Esophagus squamous epithelium (tissue), 4 donors: ENCODE results near the gene UNC13C.

Experiments
- POLR2A ChIP-seq, 4 donors: fragments of 450-650 bp; IDR thresholded peaks; one replicate each; pipeline ENCODE4 v1.6.1; 2017; ENCODE audit warnings: antibody characterized with exemption in 4 of 4, mild to moderate bottlenecking in 4 of 4, moderate library complexity in 3 of 4
- TF ChIP-seq, protein P1 (sequence below), 6 experiments: fragments of 450-650 bp in 4 of 6; fragments of 200-600 bp in 2 of 6; sonication (generic) in 2 of 6; IDR thresholded peaks; one replicate each; pipeline ENCODE4 v1.5.1; 2016 to 2019; ENCODE audit warnings: antibody characterized with exemption in 6 of 6, mild to moderate bottlenecking in 4 of 6, moderate library complexity in 4 of 6

DNA sequence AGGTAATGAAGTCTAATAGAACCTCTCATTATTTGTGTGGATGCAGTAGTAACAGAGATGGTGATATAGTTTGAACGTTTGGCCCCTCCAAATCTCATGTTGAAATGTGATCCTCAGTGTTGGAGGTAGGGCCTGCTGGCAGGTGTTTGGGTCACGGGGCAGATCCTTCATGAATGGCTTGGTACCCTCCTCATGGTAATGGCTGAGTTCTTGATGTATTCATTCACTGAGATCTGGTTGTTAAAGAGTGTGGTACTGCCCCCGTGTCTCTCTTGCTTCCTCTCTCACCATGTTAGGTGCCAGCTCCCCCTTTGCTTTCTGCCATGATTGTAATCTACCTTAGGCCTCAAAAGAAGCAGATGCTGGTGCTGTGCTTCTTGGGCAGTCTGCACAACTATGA, 606.8 kb downstream of the UNC13C start:
- no peak for TF ChIP-seq POLR2A (IDR thresholded peaks at IDR 0.05)
- TF ChIP-seq, protein P1, sequence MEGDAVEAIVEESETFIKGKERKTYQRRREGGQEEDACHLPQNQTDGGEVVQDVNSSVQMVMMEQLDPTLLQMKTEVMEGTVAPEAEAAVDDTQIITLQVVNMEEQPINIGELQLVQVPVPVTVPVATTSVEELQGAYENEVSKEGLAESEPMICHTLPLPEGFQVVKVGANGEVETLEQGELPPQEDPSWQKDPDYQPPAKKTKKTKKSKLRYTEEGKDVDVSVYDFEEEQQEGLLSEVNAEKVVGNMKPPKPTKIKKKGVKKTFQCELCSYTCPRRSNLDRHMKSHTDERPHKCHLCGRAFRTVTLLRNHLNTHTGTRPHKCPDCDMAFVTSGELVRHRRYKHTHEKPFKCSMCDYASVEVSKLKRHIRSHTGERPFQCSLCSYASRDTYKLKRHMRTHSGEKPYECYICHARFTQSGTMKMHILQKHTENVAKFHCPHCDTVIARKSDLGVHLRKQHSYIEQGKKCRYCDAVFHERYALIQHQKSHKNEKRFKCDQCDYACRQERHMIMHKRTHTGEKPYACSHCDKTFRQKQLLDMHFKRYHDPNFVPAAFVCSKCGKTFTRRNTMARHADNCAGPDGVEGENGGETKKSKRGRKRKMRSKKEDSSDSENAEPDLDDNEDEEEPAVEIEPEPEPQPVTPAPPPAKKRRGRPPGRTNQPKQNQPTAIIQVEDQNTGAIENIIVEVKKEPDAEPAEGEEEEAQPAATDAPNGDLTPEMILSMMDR (IDR thresholded peaks at IDR 0.05) = no peak
